RWPE1 (cell line): Measurements from ENCODE around the gene EMP3.
"Not testable (repeated sequence)": the region's sequence is repeated elsewhere in the genome, so short reads cannot be mapped to it uniquely, and the experiment has no call there.

Source experiments
- CTCF ChIA-PET: fragments of 350-600 bp; sonication (Branson Sonifier 250); formaldehyde crosslinking; extraction: SDS; loops from one replicate; lab custom pipeline; 2021; lab: Yijun Ruan, JAX
- POLR2A ChIA-PET: fragments of 400-600 bp; formaldehyde crosslinking; extraction: SDS; loops from one replicate; lab custom pipeline; 2020; ENCODE audit warnings: antibody characterized with exemption; ENCODE audit not compliant: low non-redundant PET; lab: Yijun Ruan, JAX
- DNase-seq: peaks from one replicate; pipeline ENCODE4 v3.0.0; 2012; ENCODE audit warnings: low spot score
- H3K27ac ChIP-seq: fragments of 450-650 bp; 2 replicates; pipeline ENCODE4 v1.5.1; 2017
- TF ChIP-seq, protein P1 (sequence below): fragments of 450-650 bp; conservative IDR thresholded peaks from 2 replicates; pipeline ENCODE4 v1.5.1; 2017; ENCODE audit warnings: low read depth, mild to moderate bottlenecking

The EMP3 gene

DNA sequence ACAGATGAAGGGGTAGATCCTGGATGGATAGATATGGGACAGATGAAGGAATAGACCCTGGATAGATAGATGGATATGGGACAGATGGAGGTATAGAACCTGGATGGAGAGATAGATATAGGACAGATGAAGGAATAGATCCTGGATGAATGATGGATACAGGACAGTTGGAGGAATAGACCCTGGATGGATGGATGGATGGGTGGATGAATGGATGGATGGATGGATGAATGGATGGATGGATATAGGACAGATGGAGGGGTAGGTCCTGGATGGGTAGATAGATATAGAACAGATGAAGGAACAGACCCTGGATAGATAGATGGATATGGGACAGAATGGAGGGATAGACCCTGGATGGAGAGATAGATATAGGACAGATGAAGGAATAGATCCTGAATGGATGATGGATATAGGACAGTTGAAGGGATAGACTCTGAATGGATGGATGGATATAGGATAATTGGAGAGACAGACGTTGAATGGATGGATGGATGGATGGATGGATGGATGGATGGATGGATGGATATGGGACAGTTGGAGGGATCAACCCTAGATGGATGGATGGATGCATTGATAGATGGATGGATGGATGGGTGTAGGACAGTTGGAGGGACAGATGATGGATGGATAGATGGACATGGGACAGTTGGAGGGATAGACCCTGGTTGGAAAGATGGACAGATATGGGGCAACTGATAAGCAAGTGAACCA, 23.3 kb upstream of the EMP3 start:
- TF ChIP-seq, protein P1, sequence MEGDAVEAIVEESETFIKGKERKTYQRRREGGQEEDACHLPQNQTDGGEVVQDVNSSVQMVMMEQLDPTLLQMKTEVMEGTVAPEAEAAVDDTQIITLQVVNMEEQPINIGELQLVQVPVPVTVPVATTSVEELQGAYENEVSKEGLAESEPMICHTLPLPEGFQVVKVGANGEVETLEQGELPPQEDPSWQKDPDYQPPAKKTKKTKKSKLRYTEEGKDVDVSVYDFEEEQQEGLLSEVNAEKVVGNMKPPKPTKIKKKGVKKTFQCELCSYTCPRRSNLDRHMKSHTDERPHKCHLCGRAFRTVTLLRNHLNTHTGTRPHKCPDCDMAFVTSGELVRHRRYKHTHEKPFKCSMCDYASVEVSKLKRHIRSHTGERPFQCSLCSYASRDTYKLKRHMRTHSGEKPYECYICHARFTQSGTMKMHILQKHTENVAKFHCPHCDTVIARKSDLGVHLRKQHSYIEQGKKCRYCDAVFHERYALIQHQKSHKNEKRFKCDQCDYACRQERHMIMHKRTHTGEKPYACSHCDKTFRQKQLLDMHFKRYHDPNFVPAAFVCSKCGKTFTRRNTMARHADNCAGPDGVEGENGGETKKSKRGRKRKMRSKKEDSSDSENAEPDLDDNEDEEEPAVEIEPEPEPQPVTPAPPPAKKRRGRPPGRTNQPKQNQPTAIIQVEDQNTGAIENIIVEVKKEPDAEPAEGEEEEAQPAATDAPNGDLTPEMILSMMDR: no peak

DNA sequence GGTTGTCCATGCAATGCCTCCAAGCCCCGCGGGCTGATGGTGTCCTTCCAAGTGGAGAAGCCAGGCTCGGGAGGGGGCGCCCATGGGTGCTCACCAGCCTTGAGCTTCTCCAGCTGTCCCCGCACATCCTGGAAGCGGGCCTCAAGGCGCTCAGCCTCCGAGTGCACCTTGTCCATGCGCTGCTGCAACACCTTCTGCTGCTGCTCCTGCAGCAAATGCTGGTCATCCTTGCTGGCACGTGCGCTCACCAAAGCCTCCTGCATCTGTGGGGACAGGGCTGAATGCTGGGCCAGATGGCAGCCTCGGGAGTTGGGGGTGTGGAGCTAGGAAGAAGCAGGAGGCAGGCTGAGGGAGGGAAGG, 22.8 kb upstream of the EMP3 start:
- DNase-seq: no peak
- CTCF ChIA-PET: no interaction called here
- no peak overlapping the region for H3K27ac ChIP-seq
- POLR2A ChIA-PET: no interaction called here
- TF ChIP-seq, protein P1: no peak

More for the DNA sequence above, 23.3 kb upstream of the EMP3 start:
- POLR2A ChIA-PET: no interaction called here
- CTCF ChIA-PET: no interaction called here
- DNase-seq: no peak
- H3K27ac ChIP-seq: no peak overlapping the region

DNA sequence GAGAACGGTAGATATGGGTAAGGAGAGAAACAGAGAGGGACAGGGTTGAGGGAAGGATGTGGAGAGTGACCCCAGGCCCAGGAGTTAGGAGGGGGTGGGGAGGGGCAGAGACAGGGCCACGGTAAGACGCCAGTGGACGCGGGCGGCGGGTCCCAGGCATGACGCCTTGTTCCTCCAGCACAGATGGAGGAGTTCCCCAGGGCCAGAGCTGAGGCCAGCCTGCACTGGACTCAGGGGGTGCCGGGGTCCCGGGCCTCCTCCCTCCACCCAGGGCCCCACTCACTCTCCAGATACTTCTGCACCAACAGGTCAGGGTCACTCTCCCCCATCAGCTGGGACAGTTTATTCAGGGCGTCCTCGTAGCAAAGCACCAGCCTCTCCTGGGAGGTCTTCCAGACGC, 22.0 kb upstream of the EMP3 start:
- H3K27ac ChIP-seq: no peak overlapping the region
- ChIA-PET CTCF (no interaction called here), POLR2A (no interaction called here)
- TF ChIP-seq, protein P1: no peak
- no peak for DNase-seq

DNA sequence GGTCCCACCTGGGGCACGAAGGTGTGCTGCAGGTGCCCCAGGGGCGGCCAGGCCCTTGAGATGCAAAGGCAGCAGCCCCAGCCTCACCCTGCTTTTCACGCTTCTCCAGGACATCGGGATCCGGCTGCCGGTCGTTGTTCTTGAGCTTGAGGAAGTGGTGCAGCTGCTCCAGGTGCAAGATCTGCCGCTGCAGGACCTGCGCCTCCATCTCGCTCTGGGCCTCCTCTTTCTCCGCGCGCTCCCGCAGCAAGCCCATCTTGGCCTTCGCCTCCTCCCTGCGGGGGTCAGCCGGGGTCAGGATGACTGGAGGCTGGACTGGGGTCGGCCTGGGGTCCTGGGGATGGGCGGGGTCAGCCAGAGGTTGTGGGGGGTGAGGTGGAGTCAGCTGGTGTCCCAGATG, 21.5 kb upstream of the EMP3 start:
- ChIA-PET POLR2A (no interaction called here), CTCF (no interaction called here)
- TF ChIP-seq, protein P1: no peak
- H3K27ac ChIP-seq: no peak overlapping the region
- no peak for DNase-seq

DNA sequence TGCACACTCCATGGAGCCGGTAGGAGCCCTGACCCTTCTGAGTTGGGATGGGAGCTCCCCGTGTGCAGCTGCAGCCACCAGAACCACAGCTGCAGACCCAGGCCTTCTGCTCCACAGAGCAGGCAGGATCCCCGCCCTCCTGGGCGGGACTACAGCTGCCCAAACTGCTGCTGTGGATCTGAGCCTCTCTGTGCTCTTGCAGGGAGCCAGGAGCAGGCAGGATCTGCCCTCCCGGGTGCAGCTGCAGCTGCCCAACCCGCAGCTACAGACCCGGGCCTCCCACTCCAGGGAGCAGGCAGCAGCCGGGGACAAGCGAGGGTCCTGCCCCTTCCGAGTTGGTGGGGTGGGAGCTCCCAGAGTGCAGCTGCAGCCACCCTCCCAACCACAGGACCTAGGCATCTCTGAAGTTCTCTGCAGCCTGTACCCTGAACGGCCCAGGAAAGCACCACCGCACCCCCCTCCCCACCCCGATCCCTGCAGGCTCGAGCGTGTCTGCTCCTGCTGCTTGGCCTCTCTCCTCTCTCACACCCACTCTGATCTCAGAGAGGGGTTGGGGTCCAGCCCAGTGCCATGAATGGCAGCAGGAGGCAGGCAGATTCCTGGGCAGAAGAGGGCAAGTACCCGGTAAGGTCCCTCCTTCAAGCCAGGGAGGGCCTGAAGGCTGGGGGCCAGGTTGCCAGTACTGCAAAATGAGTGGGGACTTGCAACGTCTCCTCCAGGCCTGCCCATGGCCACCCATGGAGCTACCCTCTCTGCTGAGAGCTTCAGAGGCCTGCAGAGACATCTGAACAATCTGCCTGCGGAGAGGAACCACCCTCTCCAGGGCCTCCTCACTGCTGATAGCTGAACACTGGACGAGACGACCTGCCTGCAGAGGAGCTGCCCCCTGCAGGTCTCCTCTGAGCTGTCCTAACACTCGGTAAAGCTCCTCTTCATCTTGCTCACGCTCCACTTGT, 16.4 kb upstream of the EMP3 start:
- peak overlapping the region; percentile 63 for H3K27ac ChIP-seq
- TF ChIP-seq, protein P1: no peak
- ChIA-PET POLR2A (no interaction called here), CTCF (interaction anchor here (0.6 kb wide), 1 partner anchor 42 kb away, joined by 4 read pairs; no protein-coding TSS in a partner anchor)
- DNase-seq: no peak

DNA sequence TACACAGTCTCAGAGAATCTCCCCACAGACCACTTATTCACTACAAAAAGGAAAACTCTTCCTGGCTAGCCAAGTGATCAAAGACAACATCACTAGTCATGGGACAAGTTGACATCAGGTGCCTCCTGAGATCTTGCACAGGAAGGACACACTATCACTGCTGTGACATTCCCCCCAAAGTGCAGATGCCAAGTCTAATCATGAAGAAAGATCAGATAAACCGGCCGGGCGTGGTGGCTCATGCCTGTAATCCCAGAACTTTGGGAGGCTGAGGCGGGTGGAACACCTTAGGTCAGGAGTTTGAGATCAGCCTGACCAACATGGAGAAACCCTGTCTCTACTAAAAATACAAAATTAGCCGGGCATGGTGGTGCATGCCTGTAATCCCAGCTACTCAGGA, 15.6 kb upstream of the EMP3 start:
- DNase-seq, POLR2A ChIA-PET, H3K27ac ChIP-seq: not testable (repeated sequence)
- CTCF ChIA-PET: interaction anchor here (0.6 kb wide), 1 partner anchor 43 kb away, joined by 4 read pairs; no protein-coding TSS in a partner anchor
